Measurements from ENCODE around the gene SNCB.

The SNCB gene

GRCh38 chr5:176628406-176629228 lies 1.7 kb downstream of the SNCB start:
- no peak for TF ChIP-seq CTCF (IDR thresholded peaks at IDR 0.05; ENCODE audit: extremely low read depth, missing control alignments)
- DNase-seq (ENCODE audit: low spot score): no peak

GRCh38 chr5:176627582-176627981 lies 2.8 kb downstream of the SNCB start:
- DNase-seq (ENCODE audit: low spot score): no peak
- no peak for TF ChIP-seq CTCF (IDR thresholded peaks at IDR 0.05; ENCODE audit: extremely low read depth, missing control alignments)

- no peak for TF ChIP-seq CTCF (IDR thresholded peaks at IDR 0.05; ENCODE audit: extremely low read depth, missing control alignments)
- DNase-seq (ENCODE audit: low spot score): no peak
Observed at GRCh38 chr5:176626876-176627236, 3.5 kb downstream of the SNCB start.

GRCh38 chr5:176625966-176626875 lies 4.1 kb downstream of the SNCB start:
- DNase-seq (ENCODE audit: low spot score): no peak
- TF ChIP-seq CTCF (IDR thresholded peaks at IDR 0.05; ENCODE audit: extremely low read depth, missing control alignments): no peak

GRCh38 chr5:176625512-176625911 lies 4.8 kb downstream of the SNCB start:
- TF ChIP-seq CTCF (IDR thresholded peaks at IDR 0.05; ENCODE audit: extremely low read depth, missing control alignments): no peak
- DNase-seq (ENCODE audit: low spot score): no peak

- no peak for DNase-seq (ENCODE audit: low spot score)
- no peak for TF ChIP-seq CTCF (IDR thresholded peaks at IDR 0.05; ENCODE audit: extremely low read depth, missing control alignments)
Observed at GRCh38 chr5:176624938-176625337, 5.4 kb downstream of the SNCB start.

- no peak for DNase-seq (ENCODE audit: low spot score)
- no peak for TF ChIP-seq CTCF (IDR thresholded peaks at IDR 0.05; ENCODE audit: extremely low read depth, missing control alignments)
Observed at GRCh38 chr5:176624142-176624541, 6.2 kb downstream of the SNCB start.
